Common myeloid progenitor, CD34-positive (primary cell): ENCODE measurements around the gene RAPGEF5.
A peak's percentile ranks its signal among the peaks of the same experiment; 100 is the strongest.

Source experiments
- CTCF ChIA-PET: fragments of 350-600 bp; sonication (Branson Sonifier 250); formaldehyde crosslinking; loops from one replicate; lab custom pipeline; 2021; ENCODE audit warnings: antibody characterized with exemption; lab: Charles Lee
- POLR2A ChIA-PET: fragments of 350-600 bp; sonication (Branson Sonifier 250); formaldehyde crosslinking; loops from one replicate; lab custom pipeline; 2021; ENCODE audit warnings: antibody characterized with exemption; lab: Charles Lee
- DNase-seq, 3 donors: peaks; one replicate each; pipeline versions ENCODE4 v3.0.0 to v3.0.0-alpha.2; 2013
- H3K27ac ChIP-seq, 2 experiments: 1 replicate in 1 of 2; 2 replicates in 1 of 2; pipeline ENCODE4 v1.7.0; 2013; ENCODE audit warnings: inconsistent platforms in 2 of 2, low read length in 2 of 2, mild to moderate bottlenecking in 2 of 2, low read depth in 1 of 2, moderate library complexity in 1 of 2; ENCODE audit not compliant: severe bottlenecking in 2 of 2, insufficient read depth in 1 of 2, poor library complexity in 1 of 2
- H3K27me3 ChIP-seq, 5 experiments: replicated peaks in 2 of 5; 1 replicate in 3 of 5; 2 replicates in 2 of 5; pipeline versions ENCODE4 v1.6.1 to v1.7.0; 2013; ENCODE audit warnings: low read length in 4 of 5, mild to moderate bottlenecking in 2 of 5, moderate library complexity in 2 of 5, inconsistent platforms in 1 of 5; ENCODE audit not compliant: insufficient read depth in 5 of 5, control insufficient read depth in 4 of 5
- H3K36me3 ChIP-seq, 4 experiments: 1 replicate in 2 of 4; 2 replicates in 2 of 4; pipeline versions ENCODE4 v1.6.1 to v1.7.0; 2013; ENCODE audit warnings: low read length in 3 of 4, control low read depth in 1 of 4, mild to moderate bottlenecking in 1 of 4; ENCODE audit not compliant: control insufficient read depth in 4 of 4, insufficient read depth in 4 of 4
- H3K4me1 ChIP-seq, 4 experiments: 1 replicate in 3 of 4; 2 replicates in 1 of 4; pipeline versions ENCODE4 v1.6.1 to v1.7.1; 2013; ENCODE audit warnings: low read length in 3 of 4, mild to moderate bottlenecking in 3 of 4, control low read depth in 1 of 4, inconsistent platforms in 1 of 4, moderate library complexity in 1 of 4; ENCODE audit not compliant: control insufficient read depth in 4 of 4, insufficient read depth in 4 of 4; ENCODE audit errors: control extremely low read depth in 1 of 4
- H3K4me3 ChIP-seq, 7 experiments: 1 replicate in 4 of 7; 2 replicates in 3 of 7; pipeline versions ENCODE4 v1.5.1 to v1.7.0; 2013; ENCODE audit warnings: mild to moderate bottlenecking in 7 of 7, low read length in 6 of 7, moderate library complexity in 6 of 7, inconsistent platforms in 2 of 7, low read depth in 2 of 7, control low read depth in 1 of 7; ENCODE audit not compliant: insufficient read depth in 4 of 7, control insufficient read depth in 1 of 7; ENCODE audit errors: extremely low read depth in 1 of 7
- H3K9me3 ChIP-seq, 5 experiments: 1 replicate in 4 of 5; 2 replicates in 1 of 5; pipeline versions ENCODE4 v1.6.1 to v1.7.1; 2013; ENCODE audit warnings: low read length in 4 of 5, mild to moderate bottlenecking in 2 of 5, inconsistent platforms in 1 of 5, low read depth in 1 of 5, moderate library complexity in 1 of 5; ENCODE audit not compliant: control insufficient read depth in 4 of 5, insufficient read depth in 2 of 5; ENCODE audit errors: control extremely low read depth in 1 of 5
- WGBS: methylation state at CpG from one replicate; pipeline ENCODE4 v1.1.5; 2013; ENCODE audit not compliant: insufficient coverage; 5-methylcytosine and 5-hydroxymethylcytosine counted together

The RAPGEF5 gene

DNA sequence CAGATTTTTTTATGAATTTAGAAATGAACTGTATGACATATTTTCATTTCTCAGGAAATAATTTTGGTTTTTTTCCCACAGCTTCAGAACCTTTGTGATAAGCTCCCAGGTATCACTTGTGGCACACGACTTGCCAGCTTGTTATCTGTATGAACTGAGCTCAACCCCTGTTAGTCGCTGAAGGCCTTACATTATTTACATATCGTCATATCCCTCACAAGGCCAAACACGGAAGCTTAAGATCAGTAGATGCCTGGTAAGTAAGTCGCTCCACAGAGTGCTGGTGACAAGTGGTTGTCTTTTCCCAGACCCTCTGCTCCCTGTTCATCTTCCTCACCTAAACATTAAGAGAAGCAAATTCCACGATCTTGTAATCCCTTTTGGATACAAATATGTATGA is 55.2 kb downstream of the RAPGEF5 start:
- H3K4me1 ChIP-seq: no peaks in the 10 kb centered on the region
- H3K27ac ChIP-seq: no peak overlapping the region
- peaks cover 0 to 3% (median 0%) of the 10 kb centered on the region in 5 experiments for H3K9me3 ChIP-seq
- peak in 1 of 3 donors; percentile 27 for DNase-seq
- WGBS: 70% methylated on average over 1 of the region's 6 CpGs
- ChIA-PET POLR2A (no interaction called here), CTCF (interaction anchor here (1.1 to 1.8 kb wide), 3 partner anchors 9 to 200 kb away, joined by 3 to 5 read pairs (median 3); no protein-coding TSS in a partner anchor)
- peaks cover 0 to 3% (median 0%) of the 10 kb centered on the region in 4 experiments for H3K36me3 ChIP-seq
- H3K27me3 ChIP-seq: no peaks in the 10 kb centered on the region
- H3K4me3 ChIP-seq: no peak overlapping the region

GRCh38 chr7:22300839-22301238 is 56.1 kb downstream of the RAPGEF5 start:
- 100% methylated on average over 1 of the region's 4 CpGs for WGBS

GRCh38 chr7:22296916-22297315 is 60.0 kb downstream of the RAPGEF5 start:
- peaks cover 0 to 2% (median 0%) of the 10 kb centered on the region in 4 experiments for H3K4me1 ChIP-seq
- H3K36me3 ChIP-seq: no peaks in the 10 kb centered on the region
- H3K9me3 ChIP-seq: peaks cover 0 to 3% (median 0%) of the 10 kb centered on the region in 5 experiments
- no peak for DNase-seq
- peaks cover 0 to 14% (median 0%) of the 10 kb centered on the region in 5 experiments for H3K27me3 ChIP-seq
- ChIA-PET CTCF (interaction anchor here (1.6 to 2.4 kb wide), 3 partner anchors 181 to 195 kb away, joined by 4 to 18 read pairs (median 15); no protein-coding TSS in a partner anchor), POLR2A (no interaction called here)
- H3K4me3 ChIP-seq: no peak overlapping the region
- H3K27ac ChIP-seq: no peak overlapping the region

More at GRCh38 chr7:22300839-22301238, 56.1 kb downstream of the RAPGEF5 start:
- no peaks in the 10 kb centered on the region for H3K4me1 ChIP-seq
- no peak overlapping the region for H3K27ac ChIP-seq
- DNase-seq: no peak
- CTCF ChIA-PET: interaction anchor here (0.5 to 1.8 kb wide), 5 partner anchors 8 to 199 kb away, joined by 3 to 5 read pairs (median 3); no protein-coding TSS in a partner anchor
- H3K36me3 ChIP-seq: peaks cover 0 to 2% (median 0%) of the 10 kb centered on the region in 4 experiments
- no peaks in the 10 kb centered on the region for H3K27me3 ChIP-seq
- H3K4me3 ChIP-seq: no peak overlapping the region
- H3K9me3 ChIP-seq: peaks cover 0 to 3% (median 0%) of the 10 kb centered on the region in 5 experiments
- POLR2A ChIA-PET: no interaction called here

- no peak overlapping the region for H3K4me3 ChIP-seq
- H3K27me3 ChIP-seq: peaks cover 0 to 14% (median 0%) of the 10 kb centered on the region in 5 experiments
- peaks cover 0 to 2% (median 0%) of the 10 kb centered on the region in 4 experiments for H3K4me1 ChIP-seq
- no peak overlapping the region for H3K27ac ChIP-seq
- no peak for DNase-seq
- peaks cover 0 to 3% (median 0%) of the 10 kb centered on the region in 5 experiments for H3K9me3 ChIP-seq
- WGBS: 92% methylated on average over 1 of the region's 1 CpG
- POLR2A ChIA-PET: no interaction called here
- CTCF ChIA-PET: interaction anchor here (1.6 to 2.4 kb wide), 3 partner anchors 180 to 195 kb away, joined by 4 to 18 read pairs (median 15); no protein-coding TSS in a partner anchor
- no peaks in the 10 kb centered on the region for H3K36me3 ChIP-seq
Measured at GRCh38 chr7:22296265-22296566, 60.7 kb downstream of the RAPGEF5 start.

GRCh38 chr7:22295402-22296264 is 61.3 kb downstream of the RAPGEF5 start:
- Histone ChIP-seq H3K4me1 (peaks cover 0 to 2% (median 0%) of the 10 kb centered on the region in 4 experiments), H3K27ac (no peak overlapping the region), H3K4me3 (no peak overlapping the region), H3K27me3 (peaks cover 0 to 14% (median 0%) of the 10 kb centered on the region in 5 experiments), H3K36me3 (no peaks in the 10 kb centered on the region), H3K9me3 (peaks cover 0 to 3% (median 0%) of the 10 kb centered on the region in 5 experiments)
- CTCF ChIA-PET: interaction anchor here (1.6 to 2.4 kb wide), 3 partner anchors 180 to 194 kb away, joined by 4 to 18 read pairs (median 15); no protein-coding TSS in a partner anchor
- DNase-seq: peak in 1 of 3 donors; percentile 22
- WGBS: 91% methylated on average over 1 of the region's 4 CpGs
- POLR2A ChIA-PET: no interaction called here

DNA sequence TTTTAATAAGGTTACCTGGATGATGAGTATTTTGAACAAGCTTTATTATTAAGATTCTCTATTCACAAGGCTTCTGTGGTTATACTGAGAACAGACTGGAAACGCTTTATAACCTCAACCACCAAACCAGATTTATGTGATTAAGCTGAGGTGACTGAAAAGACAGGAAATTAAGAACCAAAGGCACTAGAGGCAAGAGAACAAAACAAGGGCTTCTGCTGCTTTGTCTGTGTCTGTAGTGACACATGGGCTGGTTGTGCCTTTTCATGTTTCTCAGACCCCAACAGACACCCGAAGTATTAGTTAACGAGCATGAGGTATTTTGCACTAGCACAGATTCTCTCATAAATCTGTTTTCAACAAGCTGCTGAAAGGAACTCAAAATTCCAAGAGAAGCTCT is 64.4 kb downstream of the RAPGEF5 start:
- POLR2A ChIA-PET: no interaction called here
- peaks cover 0 to 14% (median 0%) of the 10 kb centered on the region in 5 experiments for H3K27me3 ChIP-seq
- no peaks in the 10 kb centered on the region for H3K9me3 ChIP-seq
- no peak overlapping the region for H3K4me3 ChIP-seq
- no peak overlapping the region for H3K27ac ChIP-seq
- peaks cover 0 to 2% (median 0%) of the 10 kb centered on the region in 4 experiments for H3K4me1 ChIP-seq
- CTCF ChIA-PET: interaction anchor here (1.3 to 2.3 kb wide), 4 partner anchors 9 to 182 kb away, joined by 3 to 7 read pairs (median 5); no protein-coding TSS in a partner anchor
- peak in 2 of 3 donors; percentile 32 to 45 for DNase-seq
- WGBS: 62% methylated on average over 2 of the region's 3 CpGs
- H3K36me3 ChIP-seq: no peaks in the 10 kb centered on the region
